GM12878 (cell line): ENCODE data around the gene LYPD4. TPM values are rescaled to one million over a fixed set of nuclear protein-coding genes. Genes with fewer than 3 reads are reported as not detected.

ENCODE experiments used
- ATAC-seq: fragments of 200-7000 bp; cut with Tn5 transposase; 3 replicates; pipeline ENCODE4 v1.9.1; 2020; ENCODE audit warnings: mild to moderate bottlenecking, moderate library complexity
- Bru-seq: library from RNA; stranded (reverse); fragments of 400-500 nt; gene quantifications from one replicate; lab custom pipeline; 2021; lab: Mats Ljungman, UMichigan
- BruChase-seq, 2 experiments: library from RNA; stranded (reverse); fragments of 400-500 nt; gene quantifications; one replicate each; lab custom pipeline; 2021; lab: Mats Ljungman, UMichigan
- BruUV-seq: library from RNA; stranded (reverse); fragments of 400-500 nt; replicated peaks from 2 replicates; lab custom pipeline; 2021; lab: Mats Ljungman, UMichigan
- CTCF ChIA-PET: fragments of 300-600 bp; sonication (Branson Sonifier 250); formaldehyde crosslinking; extraction: SDS; loops from one replicate; lab custom pipeline; 2021; ENCODE audit warnings: inconsistent platforms; lab: Yijun Ruan, JAX
- POLR2A ChIA-PET: fragments of 350-600 bp; formaldehyde crosslinking; extraction: SDS; loops from one replicate; lab custom pipeline; 2021; ENCODE audit warnings: inconsistent platforms; lab: Charles Lee
- RAD21 ChIA-PET: fragments of 300-600 bp; sonication (Branson Sonifier 250); formaldehyde crosslinking; loops from one replicate; lab custom pipeline; 2023; ENCODE audit warnings: antibody characterized with exemption; ENCODE audit not compliant: unreplicated experiment; lab: Charles Lee
- SMC1A ChIA-PET: fragments of 300-600 bp; sonication (Branson Sonifier 250); formaldehyde crosslinking; loops from one replicate; lab custom pipeline; 2023; ENCODE audit not compliant: unreplicated experiment, uncharacterized antibody; lab: Charles Lee
- DNase-seq: peaks from one replicate; pipeline ENCODE4 v3.0.0-alpha.2; 2011; ENCODE audit warnings: low read depth, low spot score
- FAIRE-seq: peaks from 3 replicates; lab custom pipeline; 2011; peaks lifted over from hg19 to GRCh38; lab: Jason Lieb, UNC
- H2AFZ ChIP-seq: 2 replicates; pipeline ENCODE4 v1.6.0; 2011; ENCODE audit warnings: low read depth, low read length, control low read depth; ENCODE audit not compliant: control insufficient read depth
- H3K27ac ChIP-seq: 2 replicates; pipeline ENCODE4 v1.5.1; 2011; ENCODE audit warnings: control low read depth; ENCODE audit not compliant: control insufficient read depth, insufficient read depth
- H3K27me3 ChIP-seq, 2 experiments: replicated peaks in 1 of 2; 2 replicates each; pipeline versions ENCODE4 v1.6.0 to v1.6.1; 2011; ENCODE audit warnings: low read length in 1 of 2; ENCODE audit not compliant: control insufficient read depth in 2 of 2, insufficient read depth in 2 of 2
- H3K36me3 ChIP-seq, 2 experiments: 2 replicates each; pipeline ENCODE4 v1.5.1; 2011; ENCODE audit warnings: low read length in 1 of 2; ENCODE audit not compliant: control insufficient read depth in 2 of 2, insufficient read depth in 2 of 2
- H3K4me1 ChIP-seq: 2 replicates; pipeline ENCODE4 v1.6.1; 2011; ENCODE audit warnings: mild to moderate bottlenecking, low read length, moderate library complexity, mixed read lengths; ENCODE audit not compliant: control insufficient read depth, insufficient read depth
- H3K4me2 ChIP-seq: 2 replicates; pipeline ENCODE4 v1.6.0; 2011; ENCODE audit warnings: control low read depth; ENCODE audit not compliant: control insufficient read depth, insufficient read depth
- H3K4me3 ChIP-seq: fragments of 200-600 bp; sonication (generic); 2 replicates; pipeline ENCODE4 v1.5.1; 2016
- H3K79me2 ChIP-seq: 2 replicates; pipeline ENCODE4 v1.6.0; 2011; ENCODE audit warnings: low read length; ENCODE audit not compliant: control insufficient read depth, insufficient read depth
- H3K9ac ChIP-seq: 2 replicates; pipeline ENCODE4 v1.8.0; 2011; ENCODE audit warnings: low read length, control low read depth, mixed read lengths; ENCODE audit not compliant: control insufficient read depth, insufficient read depth
- H3K9me3 ChIP-seq: replicated peaks from 3 replicates; pipeline ENCODE4 v1.5.1; 2011; ENCODE audit warnings: mild to moderate bottlenecking, low read length; ENCODE audit not compliant: control insufficient read depth, insufficient read depth
- H4K20me1 ChIP-seq: 2 replicates; pipeline ENCODE4 v1.6.0; 2011; ENCODE audit not compliant: control insufficient read depth, insufficient read depth
- BACH1 ChIP-seq: fragments of 450-650 bp; IDR thresholded peaks from 2 replicates; pipeline ENCODE4 v1.6.1; 2017; ENCODE audit warnings: mild to moderate bottlenecking, borderline replicate concordance
- CEBPZ ChIP-seq: fragments of 150-350 bp; IDR thresholded peaks from 2 replicates; pipeline ENCODE4 v1.6.1; 2016; ENCODE audit warnings: low read depth, low read length
- CREM ChIP-seq: IDR thresholded peaks from 2 replicates; pipeline ENCODE4 v1.6.1; 2014; ENCODE audit warnings: antibody characterized with exemption, low read depth
- HCFC1 ChIP-seq: fragments of 150-350 bp; IDR thresholded peaks from 2 replicates; pipeline ENCODE4 v1.6.1; 2014; ENCODE audit warnings: low read length
- MAX ChIP-seq: IDR thresholded peaks from 2 replicates; pipeline ENCODE4 v1.6.1; 2012; ENCODE audit warnings: low read depth, low read length, improper control_type of control experiment
- POLR2AphosphoS2 ChIP-seq: IDR thresholded peaks from 2 replicates; pipeline ENCODE4 v1.6.1; 2011; ENCODE audit warnings: low read depth, mild to moderate bottlenecking, low read length, improper control_type of control experiment, moderate library complexity
- RFX5 ChIP-seq: IDR thresholded peaks from 2 replicates; pipeline ENCODE4 v1.6.1; 2011; ENCODE audit warnings: low read depth, low read length, improper control_type of control experiment
- ZBED1 ChIP-seq: IDR thresholded peaks from 2 replicates; pipeline ENCODE4 v1.6.1; 2016; ENCODE audit warnings: borderline replicate concordance
- WGBS: methylation state at CpG from one replicate; pipeline ENCODE4 v1.1.6; 2016; ENCODE audit warnings: low lambda C conversion rate; ENCODE audit not compliant: insufficient replicate concordance, insufficient coverage; ENCODE audit errors: missing lambda C conversion rate; 5-methylcytosine and 5-hydroxymethylcytosine counted together
- in situ Hi-C: fragments of 300-500 bp; cut with MboI; formaldehyde crosslinking; loops from 9 replicates; pipeline ENCODE4 v1.14.3; 2018; ENCODE audit warnings: mixed read lengths
- intact Hi-C: fragments of 100-400 bp; cut with micrococcal nuclease; formaldehyde crosslinking; loops from one replicate; pipeline ENCODE4 v1.14.2; 2022; ENCODE audit not compliant: unreplicated experiment
- long read RNA-seq, 2 experiments: library from polyadenylated mRNA; unstranded; transcript quantifications; one replicate each; pipeline ENCODE4 v2.0.0, GENCODE V29; 2019 to 2020
- polyA minus RNA-seq, 3 experiments: library from RNA; depleted of rRNA, polyadenylated mRNA; stranded (reverse); fragments of >200 nt; gene quantifications; 2 replicates each; pipeline ENCODE4 v1.2.3, GENCODE V29; 2011
- polyA plus RNA-seq, 11 experiments: library from polyadenylated mRNA; depleted of rRNA in 4 of 11; unstranded in 6 of 11; stranded (reverse) in 5 of 11; fragments of >200 nt; fragmentation: Nextera tagmentation in 4 of 11; fragmentation: Illumina TruSeq in 1 of 11; extraction: Ambion mirVana in 4 of 11; extraction: Trizol in 1 of 11; gene quantifications; 1 replicate in 1 of 11; 2 replicates in 10 of 11; pipeline versions ENCODE4 v1.2.1 to v1.2.3, GENCODE V29; 2011 to 2016; ENCODE audit warnings: inconsistent platforms in 2 of 11, missing spikeins in 2 of 11, low read depth in 1 of 11
- total RNA-seq, 4 experiments: library from RNA; depleted of rRNA in 3 of 4; stranded (reverse); fragments of >200 nt in 3 of 4; fragmentation: Illumina TruSeq in 1 of 4; extraction: Trizol in 1 of 4; gene quantifications; 2 replicates each; pipeline versions ENCODE4 v1.2.1 to v1.2.3, GENCODE V29; 2013 to 2021

Gene LYPD4
- total RNA-seq (2013; cell fraction: nucleolus; rRNA removed) = not detected in 2 replicates
- total RNA-seq (2014; rRNA removed) (not detected in 2 replicates), total RNA-seq (2014; rRNA removed; fragmentation: Illumina TruSeq; extraction: Trizol) (not detected in 2 replicates), total RNA-seq (2021) (not detected in 2 replicates), polyA plus RNA-seq (2011; rRNA removed) (not detected in 2 replicates), polyA plus RNA-seq (2014; fragmentation: Illumina TruSeq; extraction: Trizol) (not detected in 2 replicates), polyA plus RNA-seq (2014; fragmentation: Nextera tagmentation; extraction: Ambion mirVana) (not detected), polyA plus RNA-seq (2014; rRNA removed) (not detected in 2 replicates), polyA plus RNA-seq (2016; fragmentation: Nextera tagmentation; extraction: Ambion mirVana) (not detected), polyA minus RNA-seq (2011; rRNA and poly(A)+ RNA removed) (not detected in 2 replicates), Bru-seq, nascent RNA (not detected), BruChase-seq, experiment 1, labeled RNA remaining after a 6-hour chase (not detected), BruChase-seq, experiment 2, labeled RNA remaining after a 2-hour chase (not detected)
- polyA plus RNA-seq (2011; ENCODE audit: low read depth) = not detected
- not detected in 2 replicates for polyA plus RNA-seq (2011; cell fraction: cytosol; rRNA removed)
- not detected in 2 replicates for polyA plus RNA-seq (2011; cell fraction: nucleus; rRNA removed)
- not detected in 2 replicates for polyA plus RNA-seq (2012)
- not detected in 2 replicates for polyA minus RNA-seq (2011; cell fraction: cytosol; rRNA and poly(A)+ RNA removed)
- polyA minus RNA-seq (2011; cell fraction: nucleus; rRNA and poly(A)+ RNA removed) = not detected in 2 replicates
- long read RNA-seq, experiment 1 = 0 reads
- long read RNA-seq, experiment 2 = 0 reads

GRCh38 chr19:41844601-41845000 is at the start of gene LYPD4:
Gene LYPD4 (minus strand): TSS chr19:41844683. CDS start chr19:41839285, 5,398 bp downstream.
- Histone ChIP-seq H3K4me3 (no peak within 1 kb of the TSS), H3K27ac (no peak within 1 kb of the TSS), H3K79me2 (no peaks in the 10 kb centered on the region), H4K20me1 (no peaks in the 10 kb centered on the region), H3K4me1 (no peaks in the 10 kb centered on the region), H3K27me3 (peaks cover 0 to 1% of the 10 kb centered on the region in 2 experiments; a peak in 2 of 4 replicates), H3K36me3 (no peaks in the 10 kb centered on the region), H2AFZ (no peak within 1 kb of the TSS), H3K9ac (no peak within 1 kb of the TSS), H3K4me2 (no peak within 1 kb of the TSS), H3K9me3 (no peaks in the 10 kb centered on the region)
- intact Hi-C loops (no loop called here), in situ Hi-C loops (no loop called here)
- no peak for FAIRE-seq
- ChIA-PET RAD21 (no interaction called here), POLR2A (no interaction called here), CTCF (interaction anchor here (1.4 kb wide), 1 partner anchor 51 kb away, joined by 3 read pairs; no protein-coding TSS in a partner anchor), SMC1A (no interaction called here)
- TF ChIP-seq CREM (no peak), CEBPZ (no peak), RFX5 (no peak), BACH1 (no peak), HCFC1 (no peak), ZBED1 (no peak), POLR2AphosphoS2 (no peak), MAX (no peak)
- no peak for ATAC-seq
- WGBS = 72% methylated on average over 26 of the region's 30 CpGs
- BruUV-seq = no TSS peak
- no peak for DNase-seq
